BLaER1 (cell line): ENCODE measurements around the gene BSPH1.
A peak's percentile ranks its signal among the peaks of the same experiment; 100 is the strongest.

Source experiments
- H3K27ac ChIP-seq: shearing (Covaris generic); formaldehyde crosslinking; 2 replicates; pipeline ENCODE4 v1.8.1; 2022
- H3K27me3 ChIP-seq: shearing (Covaris generic); formaldehyde crosslinking; 2 replicates; pipeline ENCODE4 v1.8.1; 2022
- H3K36me3 ChIP-seq: shearing (Covaris generic); formaldehyde crosslinking; 2 replicates; pipeline ENCODE4 v1.8.1; 2022
- H3K4me1 ChIP-seq: shearing (Covaris generic); formaldehyde crosslinking; 2 replicates; pipeline ENCODE4 v1.8.1; 2022
- H3K4me2 ChIP-seq: shearing (Covaris generic); formaldehyde crosslinking; 2 replicates; pipeline ENCODE4 v1.8.1; 2022
- H3K4me3 ChIP-seq: shearing (Covaris generic); formaldehyde crosslinking; 2 replicates; pipeline ENCODE4 v1.8.1; 2022
- H3K9ac ChIP-seq: shearing (Covaris generic); formaldehyde crosslinking; 2 replicates; pipeline ENCODE4 v1.8.1; 2022
- H3K9me3 ChIP-seq: shearing (Covaris generic); formaldehyde crosslinking; 2 replicates; pipeline ENCODE4 v1.8.1; 2022
- H4K20me1 ChIP-seq: shearing (Covaris generic); formaldehyde crosslinking; 2 replicates; pipeline ENCODE4 v1.8.1; 2022
- Cebpa-rat ChIP-seq: shearing (Covaris generic); IDR thresholded peaks from 2 replicates; pipeline ENCODE4 v1.8.1; 2022

Gene BSPH1, protein sequence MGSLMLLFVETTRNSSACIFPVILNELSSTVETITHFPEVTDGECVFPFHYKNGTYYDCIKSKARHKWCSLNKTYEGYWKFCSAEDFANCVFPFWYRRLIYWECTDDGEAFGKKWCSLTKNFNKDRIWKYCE

DNA sequence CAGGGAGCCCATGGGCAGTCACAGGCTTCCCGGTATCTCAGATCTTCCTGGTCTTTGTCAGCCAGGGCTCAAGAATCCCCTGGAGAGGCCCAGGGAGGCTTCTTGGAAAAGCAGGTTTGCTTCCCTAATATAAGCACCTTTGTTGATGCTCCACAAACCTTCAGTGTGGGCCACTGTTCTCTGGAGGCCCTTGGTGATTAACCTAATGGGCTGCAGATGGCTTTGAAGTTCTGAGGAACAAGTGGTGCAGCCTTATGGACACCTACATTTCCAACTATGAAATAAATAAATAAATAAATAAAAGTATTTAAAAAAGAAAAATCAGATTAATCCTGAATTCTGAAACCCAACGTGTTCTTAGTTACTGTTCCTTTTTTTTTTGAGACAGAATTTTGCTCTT is at the start of gene BSPH1:
BSPH1 (minus strand) TSS at position 101 of the 400 bp plus-strand sequence; CDS start at position 12, 89 bp downstream.
- no peaks in the 10 kb centered on the region for H3K27me3 ChIP-seq
- no peak within 1 kb of the TSS for H3K4me3 ChIP-seq
- H3K36me3 ChIP-seq: no peaks in the 10 kb centered on the region
- no peaks in the 10 kb centered on the region for H3K4me1 ChIP-seq
- no peak within 1 kb of the TSS for H3K4me2 ChIP-seq
- no peak within 1 kb of the TSS for H3K27ac ChIP-seq
- H3K9ac ChIP-seq: no peak within 1 kb of the TSS
- TF ChIP-seq Cebpa-rat: no peak
- no peaks in the 10 kb centered on the region for H3K9me3 ChIP-seq
- no peaks in the 10 kb centered on the region for H4K20me1 ChIP-seq

DNA sequence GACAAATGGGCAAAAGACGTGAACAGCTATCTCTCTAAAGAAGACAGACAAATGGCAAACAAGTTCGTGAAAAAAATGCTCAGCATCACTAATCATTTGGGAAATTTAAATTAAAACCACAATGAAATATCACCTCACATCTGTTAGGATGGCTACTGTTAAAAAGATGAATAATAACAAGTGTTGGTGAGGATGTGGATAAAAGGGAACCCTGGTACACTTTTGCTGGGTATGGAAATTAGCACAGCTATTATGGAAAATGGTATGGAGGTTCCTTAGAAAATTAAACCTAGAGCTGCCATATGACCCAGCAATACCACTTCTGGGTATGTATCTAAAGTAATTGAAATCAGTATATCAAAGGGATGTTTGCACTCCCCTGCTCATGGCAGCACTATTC is 44.8 kb upstream of the BSPH1 start:
- no peak overlapping the region for H3K4me3 ChIP-seq
- no peaks in the 10 kb centered on the region for H4K20me1 ChIP-seq
- no peak overlapping the region for H3K4me2 ChIP-seq
- no peak overlapping the region for H3K9ac ChIP-seq
- no peak overlapping the region for H3K27ac ChIP-seq
- H3K27me3 ChIP-seq: no peaks in the 10 kb centered on the region
- no peaks in the 10 kb centered on the region for H3K4me1 ChIP-seq
- no peaks in the 10 kb centered on the region for H3K36me3 ChIP-seq
- no peak for TF ChIP-seq Cebpa-rat
- peaks cover 28% of the 10 kb centered on the region for H3K9me3 ChIP-seq

DNA sequence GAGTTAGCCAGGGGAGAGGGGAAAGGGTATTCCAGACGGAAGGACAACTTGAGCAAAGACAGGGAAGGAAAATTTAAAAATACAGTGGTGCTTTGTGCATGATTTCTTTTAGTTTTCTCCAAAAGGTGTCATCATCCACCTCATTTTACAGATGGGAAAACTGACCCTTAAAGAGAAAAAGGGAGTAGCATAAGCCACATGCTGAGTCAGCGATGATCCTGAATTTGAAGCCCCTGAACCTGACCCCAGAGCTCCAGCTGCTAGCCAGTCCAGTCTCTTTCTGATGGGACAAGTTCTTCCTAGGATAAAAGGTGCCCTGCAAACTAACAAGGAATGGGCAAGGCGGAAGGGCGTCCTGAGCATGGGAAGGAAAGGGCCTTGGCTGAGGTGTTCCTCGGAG is 41.6 kb upstream of the BSPH1 start:
- H3K9ac ChIP-seq: no peak overlapping the region
- H3K27me3 ChIP-seq: no peaks in the 10 kb centered on the region
- no peak for TF ChIP-seq Cebpa-rat
- no peaks in the 10 kb centered on the region for H3K36me3 ChIP-seq
- H3K9me3 ChIP-seq: peaks cover 28% of the 10 kb centered on the region
- H3K4me1 ChIP-seq: peaks cover 11% of the 10 kb centered on the region
- H3K27ac ChIP-seq: no peak overlapping the region
- no peaks in the 10 kb centered on the region for H4K20me1 ChIP-seq
- no peak overlapping the region for H3K4me2 ChIP-seq
- H3K4me3 ChIP-seq: no peak overlapping the region

DNA sequence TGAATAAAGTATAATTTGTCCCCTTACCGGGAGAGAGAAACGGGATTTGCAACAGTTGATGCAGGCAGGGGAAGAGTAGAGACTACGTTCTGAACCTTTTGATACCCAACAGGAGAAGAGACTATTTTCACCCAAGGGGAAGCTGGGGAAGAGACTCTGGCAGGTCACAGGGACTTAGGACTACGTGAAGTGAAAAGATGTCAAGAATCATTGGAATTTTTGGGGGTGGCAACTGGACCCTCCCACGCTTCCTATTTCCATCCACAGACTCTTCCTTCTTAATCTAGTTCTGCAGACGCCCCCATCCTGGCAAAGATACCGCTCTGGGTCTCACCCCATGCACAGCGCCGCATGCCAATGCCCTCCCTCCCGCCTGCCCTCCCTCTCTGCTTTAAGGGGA is 38.1 kb upstream of the BSPH1 start:
- H3K9me3 ChIP-seq: no peaks in the 10 kb centered on the region
- no peaks in the 10 kb centered on the region for H4K20me1 ChIP-seq
- H3K4me1 ChIP-seq: peaks cover 11% of the 10 kb centered on the region
- peak overlapping the region; percentile 44 for H3K4me2 ChIP-seq
- H3K27me3 ChIP-seq: no peaks in the 10 kb centered on the region
- H3K36me3 ChIP-seq: no peaks in the 10 kb centered on the region
- no peak overlapping the region for H3K9ac ChIP-seq
- TF ChIP-seq Cebpa-rat: no peak
- no peak overlapping the region for H3K4me3 ChIP-seq
- no peak overlapping the region for H3K27ac ChIP-seq

DNA sequence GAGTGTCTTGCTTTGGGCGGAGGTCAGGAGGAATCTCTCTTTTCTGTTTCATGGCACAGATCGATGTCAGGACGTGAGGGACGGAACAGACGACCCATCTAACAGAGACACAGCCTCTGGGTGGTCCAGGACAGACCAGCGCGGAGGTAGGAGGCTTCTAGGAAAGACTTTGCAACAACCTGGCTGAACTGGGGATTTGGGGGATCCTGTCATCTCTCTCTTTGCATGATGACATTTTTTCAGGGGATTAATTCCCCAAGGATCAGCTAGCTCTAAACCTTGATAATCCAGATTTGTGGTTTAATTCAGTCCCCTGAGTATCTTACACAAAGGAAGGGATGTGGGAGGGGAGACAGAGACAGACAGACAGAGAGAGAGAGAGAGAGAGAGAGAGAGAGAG is 37.5 kb upstream of the BSPH1 start:
- no peaks in the 10 kb centered on the region for H3K9me3 ChIP-seq
- H3K27ac ChIP-seq: no peak overlapping the region
- no peak overlapping the region for H3K9ac ChIP-seq
- peaks cover 11% of the 10 kb centered on the region for H3K4me1 ChIP-seq
- no peaks in the 10 kb centered on the region for H3K27me3 ChIP-seq
- H4K20me1 ChIP-seq: no peaks in the 10 kb centered on the region
- peak overlapping the region; percentile 44 for H3K4me2 ChIP-seq
- no peaks in the 10 kb centered on the region for H3K36me3 ChIP-seq
- TF ChIP-seq Cebpa-rat: no peak
- no peak overlapping the region for H3K4me3 ChIP-seq

DNA sequence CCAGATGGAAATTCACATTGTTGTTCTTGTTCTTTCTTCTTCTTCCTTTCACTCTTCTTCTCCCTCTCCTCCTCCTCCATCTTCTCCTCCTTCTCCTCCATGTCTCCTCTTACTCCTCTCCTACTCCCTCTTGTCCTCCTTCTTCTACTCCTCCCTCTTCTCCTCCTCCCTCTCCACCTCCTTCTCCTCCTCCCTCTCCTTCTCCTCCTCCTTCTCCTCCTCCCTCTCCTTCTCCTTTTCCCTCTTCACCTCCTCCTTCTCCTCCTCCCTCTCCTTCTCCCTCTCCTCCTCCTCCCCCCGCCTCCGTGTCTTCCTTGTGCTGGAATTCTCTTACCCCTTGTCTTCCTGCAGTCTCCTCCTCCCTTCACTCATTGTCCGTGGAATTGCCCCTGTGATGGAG is 33.5 kb upstream of the BSPH1 start:
- Histone ChIP-seq H3K36me3 (no peaks in the 10 kb centered on the region), H3K4me3 (no peak overlapping the region)
- no peak for TF ChIP-seq Cebpa-rat

DNA sequence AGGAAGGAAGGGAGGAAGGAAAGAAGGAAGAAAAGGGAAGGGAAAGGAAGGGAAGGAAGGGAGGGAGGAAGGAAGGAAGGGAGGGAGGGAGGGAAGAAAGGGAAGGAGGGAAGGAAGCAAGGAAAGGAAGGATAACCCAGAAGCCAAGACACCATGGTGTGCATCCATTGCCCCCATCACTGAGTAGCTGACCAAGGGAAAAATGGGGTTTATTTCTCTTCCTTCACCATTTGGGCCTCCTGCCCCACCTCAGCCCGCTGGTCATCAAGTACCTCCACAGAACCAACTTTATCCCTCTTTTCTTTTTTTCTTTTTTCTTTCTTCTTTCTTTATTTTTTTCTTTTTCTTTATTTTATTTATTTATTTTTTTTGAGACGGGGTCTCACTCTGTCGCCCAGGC is 31.5 kb upstream of the BSPH1 start:
- Histone ChIP-seq H3K36me3 (no peaks in the 10 kb centered on the region), H3K27me3 (no peaks in the 10 kb centered on the region), H3K9me3 (no peaks in the 10 kb centered on the region)

More for the DNA sequence above, 33.5 kb upstream of the BSPH1 start:
- Histone ChIP-seq H4K20me1 (no peaks in the 10 kb centered on the region), H3K27ac (no peak overlapping the region), H3K9ac (no peak overlapping the region), H3K9me3 (no peaks in the 10 kb centered on the region), H3K27me3 (no peaks in the 10 kb centered on the region), H3K4me1 (peaks cover 15% of the 10 kb centered on the region), H3K4me2 (no peak overlapping the region)

DNA sequence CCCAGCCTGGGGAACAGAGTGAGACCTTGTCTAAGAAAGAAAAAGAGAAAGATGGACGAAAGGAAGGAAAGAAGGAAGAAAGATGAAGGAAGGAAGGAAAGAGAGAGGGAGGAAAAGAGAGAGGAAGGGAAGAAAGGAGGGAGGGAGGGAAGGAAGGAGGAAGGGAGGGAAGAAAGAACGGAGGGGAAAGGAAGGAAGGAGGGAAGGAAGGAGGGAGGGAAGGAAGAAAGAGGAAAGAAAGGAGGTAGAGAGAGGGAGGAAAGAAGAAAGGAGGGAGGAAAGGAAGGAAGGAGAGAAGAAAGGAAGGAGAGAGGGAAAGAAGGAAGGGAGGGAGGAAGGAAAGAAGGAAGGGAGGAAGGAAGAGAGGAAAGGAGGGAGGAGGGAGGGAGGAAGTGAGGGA is 31.0 kb upstream of the BSPH1 start:
- no peak overlapping the region for H3K27ac ChIP-seq
- H4K20me1 ChIP-seq: no peaks in the 10 kb centered on the region
- H3K9me3 ChIP-seq: no peaks in the 10 kb centered on the region
- no peak for TF ChIP-seq Cebpa-rat
- H3K4me3 ChIP-seq: no peak overlapping the region
- H3K36me3 ChIP-seq: no peaks in the 10 kb centered on the region
- no peak overlapping the region for H3K4me2 ChIP-seq
- no peak overlapping the region for H3K9ac ChIP-seq
- H3K27me3 ChIP-seq: no peaks in the 10 kb centered on the region
- H3K4me1 ChIP-seq: peaks cover 4% of the 10 kb centered on the region; the same call in 1 of the 2 replicates

More for the DNA sequence above, 31.5 kb upstream of the BSPH1 start:
- Histone ChIP-seq H3K4me1 (peaks cover 4% of the 10 kb centered on the region; the same call in 1 of the 2 replicates), H3K4me2 (no peak overlapping the region), H4K20me1 (no peaks in the 10 kb centered on the region), H3K27ac (no peak overlapping the region), H3K9ac (no peak overlapping the region), H3K4me3 (no peak overlapping the region)
- TF ChIP-seq Cebpa-rat: no peak

DNA sequence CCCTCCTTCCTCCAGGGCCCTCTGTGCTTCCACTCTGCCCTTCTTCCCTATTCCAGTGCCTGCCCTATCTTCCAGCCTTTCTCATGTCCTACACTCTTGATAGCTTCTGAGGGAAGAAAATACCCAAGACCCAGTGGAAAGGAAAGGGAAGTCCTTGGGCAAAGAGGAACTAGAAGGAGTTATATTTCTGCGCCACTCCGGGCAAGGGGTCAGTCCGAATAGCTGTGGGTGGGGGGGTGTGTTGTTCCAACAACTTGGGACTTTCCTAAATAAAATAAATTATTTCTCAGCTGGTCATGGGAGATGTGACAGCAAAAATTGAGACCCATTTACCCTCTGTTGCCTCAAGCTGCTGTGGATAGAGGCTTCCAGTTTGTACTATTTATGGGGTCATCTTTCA is 28.7 kb upstream of the BSPH1 start:
- Histone ChIP-seq H3K9ac (no peak overlapping the region), H4K20me1 (no peaks in the 10 kb centered on the region), H3K27me3 (no peaks in the 10 kb centered on the region), H3K36me3 (no peaks in the 10 kb centered on the region), H3K9me3 (no peaks in the 10 kb centered on the region; the same call in 1 of the 2 replicates), H3K4me3 (no peak overlapping the region), H3K4me1 (peaks cover 4% of the 10 kb centered on the region; the same call in 1 of the 2 replicates), H3K27ac (no peak overlapping the region), H3K4me2 (no peak overlapping the region)
- no peak for TF ChIP-seq Cebpa-rat

DNA sequence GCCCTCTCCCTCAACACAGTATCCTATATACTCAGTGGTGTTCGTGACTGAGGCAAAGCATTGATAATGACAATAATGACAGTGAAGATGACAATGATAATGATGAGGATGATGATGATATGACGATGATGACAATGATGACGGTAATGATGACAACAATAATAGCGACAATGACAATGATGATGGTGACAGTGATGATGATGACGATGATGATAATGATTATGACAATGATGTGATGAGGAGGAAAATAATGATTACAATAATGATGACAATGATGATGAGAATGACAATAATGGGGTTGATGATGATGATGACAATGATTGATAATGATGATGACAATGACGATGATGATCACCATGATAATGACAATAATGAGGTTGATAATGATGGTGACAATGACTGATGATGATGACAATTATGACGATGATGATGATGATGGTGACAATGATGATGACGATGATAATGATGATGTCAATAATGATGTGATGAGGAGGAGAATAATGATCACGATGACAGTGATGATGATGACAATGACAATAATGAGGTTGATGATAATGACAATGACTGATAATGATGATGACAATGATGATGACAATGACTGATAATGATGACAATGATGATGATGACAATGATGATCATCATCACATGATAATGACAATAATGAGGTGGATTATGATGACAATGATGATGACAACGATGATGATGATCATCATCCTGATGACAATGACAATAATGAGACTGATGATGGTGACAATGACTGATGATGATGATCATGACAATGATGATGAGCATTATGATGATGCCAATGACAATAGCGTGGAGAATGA is 19.2 kb upstream of the BSPH1 start:
- no peaks in the 10 kb centered on the region for H4K20me1 ChIP-seq
- no peaks in the 10 kb centered on the region; the same call in none of the 2 replicates for H3K9me3 ChIP-seq
- no peak overlapping the region for H3K4me2 ChIP-seq
- no peak overlapping the region for H3K9ac ChIP-seq
- TF ChIP-seq Cebpa-rat: no peak
- no peak overlapping the region for H3K4me3 ChIP-seq
- no peak overlapping the region for H3K27ac ChIP-seq
- no peaks in the 10 kb centered on the region for H3K27me3 ChIP-seq
- no peaks in the 10 kb centered on the region for H3K36me3 ChIP-seq
- H3K4me1 ChIP-seq: no peaks in the 10 kb centered on the region
